CD4-positive, CD25-positive, alpha-beta regulatory T cell (primary cell): Measurements from ENCODE around the gene PRB2. TPM values are rescaled to one million over a fixed set of nuclear protein-coding genes. Genes with fewer than 3 reads are reported as not detected.
"Not testable (repeated sequence)": the region's sequence is repeated elsewhere in the genome, so short reads cannot be mapped to it uniquely, and the experiment has no call there.

Source experiments
- ATAC-seq, 2 donors: fragments of 150-1000 bp; cut with Tn5 transposase; one replicate each; pipeline ENCODE4 v1.10.0; 2021; ENCODE audit warnings: low read depth in 2 of 2, moderate number of reproducible peaks in 2 of 2, moderate library complexity in 1 of 2
- DNase-seq, 3 donors: peaks; one replicate each; pipeline versions ENCODE4 v3.0.0 to v3.0.0-alpha.2; 2012 to 2022; ENCODE audit warnings: mixed read lengths in 1 of 3
- H3K27ac ChIP-seq: one replicate; pipeline ENCODE4 v1.7.0; 2013; ENCODE audit warnings: mild to moderate bottlenecking, low read length; ENCODE audit not compliant: insufficient read depth, poor library complexity, severe bottlenecking
- H3K27me3 ChIP-seq: one replicate; pipeline ENCODE4 v1.7.0; 2013; ENCODE audit warnings: low read length; ENCODE audit not compliant: control insufficient read depth, insufficient read depth
- H3K36me3 ChIP-seq: one replicate; pipeline ENCODE4 v1.7.0; 2013; ENCODE audit warnings: mild to moderate bottlenecking, low read length, moderate library complexity; ENCODE audit not compliant: control insufficient read depth, insufficient read depth
- H3K4me1 ChIP-seq: 2 replicates; pipeline ENCODE4 v1.7.0; 2013; ENCODE audit warnings: mild to moderate bottlenecking, low read length; ENCODE audit not compliant: insufficient read depth, control insufficient read depth, poor library complexity, severe bottlenecking
- H3K4me3 ChIP-seq: one replicate; pipeline ENCODE4 v1.7.0; 2013; ENCODE audit warnings: low read depth, mild to moderate bottlenecking, low read length, moderate library complexity
- H3K9me3 ChIP-seq, 2 experiments: 1 replicate in 1 of 2; 2 replicates in 1 of 2; pipeline ENCODE4 v1.7.0; 2013; ENCODE audit warnings: low read length in 2 of 2, mild to moderate bottlenecking in 1 of 2, moderate library complexity in 1 of 2; ENCODE audit not compliant: control insufficient read depth in 2 of 2
- H3K27ac Mint-ChIP-seq, 3 donors: one replicate each; pipeline ENCODE4 v1.8.0; 2020 to 2022; ENCODE audit warnings: mild to moderate bottlenecking in 3 of 3, mixed read lengths in 3 of 3, moderate library complexity in 2 of 3
- H3K27me3 Mint-ChIP-seq: one replicate; pipeline ENCODE4 v1.8.0; 2022; ENCODE audit warnings: mild to moderate bottlenecking, mixed read lengths
- H3K36me3 Mint-ChIP-seq: one replicate; pipeline ENCODE4 v1.8.0; 2020; ENCODE audit warnings: mixed read lengths
- H3K4me1 Mint-ChIP-seq, 4 donors: one replicate each; pipeline ENCODE4 v1.8.0; 2020 to 2022; ENCODE audit warnings: mixed read lengths in 4 of 4, mild to moderate bottlenecking in 1 of 4
- H3K4me3 Mint-ChIP-seq, 4 donors: one replicate each; pipeline ENCODE4 v1.8.0; 2020 to 2022; ENCODE audit warnings: mild to moderate bottlenecking in 4 of 4, mixed read lengths in 4 of 4, moderate library complexity in 3 of 4
- H3K9me3 Mint-ChIP-seq, 7 donors: one replicate each; pipeline ENCODE4 v1.8.0; 2020 to 2022; ENCODE audit warnings: mixed read lengths in 7 of 7, mild to moderate bottlenecking in 3 of 7, moderate library complexity in 2 of 7
- polyA plus RNA-seq, 4 donors: library from polyadenylated mRNA; unstranded; fragments of 300-500 nt; fragmentation: Illumina TruSeq; gene quantifications; one replicate each; pipeline ENCODE4 v1.2.3, GENCODE V29; 2021
- total RNA-seq: library from RNA; stranded (reverse); gene quantifications from one replicate; pipeline ENCODE4 v1.2.3, GENCODE V29; 2022

The PRB2 gene
- total and polyA plus RNA-seq, 5 donors from 2014 or later: not detected

DNA sequence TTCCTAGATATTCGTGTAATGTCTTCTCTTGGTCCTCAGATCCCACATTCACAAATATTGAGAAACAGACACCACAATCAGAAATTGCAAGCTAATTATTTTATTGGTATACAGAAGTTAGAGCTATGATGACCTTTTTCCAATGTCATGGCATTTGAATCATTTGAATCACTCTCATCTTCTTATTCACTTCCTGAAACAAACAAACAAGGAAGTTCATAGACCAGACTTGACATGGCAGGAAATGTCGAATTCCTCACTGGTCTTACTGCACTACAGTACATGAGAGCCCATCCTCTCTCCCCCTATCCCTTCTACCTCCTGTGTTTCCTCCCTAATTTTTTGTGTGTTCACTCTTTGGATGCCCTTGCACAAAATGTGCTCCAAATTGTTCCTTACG lies 3.9 kb downstream of the PRB2 start:
- ATAC-seq, H3K36me3 ChIP-seq, H3K4me1 ChIP-seq, H3K4me1 Mint-ChIP-seq, H3K27me3 Mint-ChIP-seq, H3K9me3 Mint-ChIP-seq, H3K27ac Mint-ChIP-seq, DNase-seq, H3K36me3 Mint-ChIP-seq, H3K4me3 ChIP-seq, H3K27ac ChIP-seq, H3K27me3 ChIP-seq, H3K4me3 Mint-ChIP-seq, H3K9me3 ChIP-seq: not testable (repeated sequence)

- H3K27me3 Mint-ChIP-seq, H3K4me1 ChIP-seq, H3K27ac ChIP-seq, H3K4me3 ChIP-seq, H3K27me3 ChIP-seq, H3K27ac Mint-ChIP-seq, H3K36me3 Mint-ChIP-seq, H3K4me1 Mint-ChIP-seq, ATAC-seq, DNase-seq, H3K36me3 ChIP-seq, H3K9me3 ChIP-seq, H3K4me3 Mint-ChIP-seq: not testable (repeated sequence)
- peaks cover 4 to 41% (median 16%) of the 10 kb centered on the region in 7 donors for H3K9me3 Mint-ChIP-seq
Measured at GRCh38 chr12:11377420-11377819, 17.9 kb downstream of the PRB2 start.

- Mint-ChIP-seq H3K36me3 (no peaks in the 10 kb centered on the region), H3K4me1 (no peaks in the 10 kb centered on the region), H3K27me3 (no peaks in the 10 kb centered on the region), H3K27ac (no peak overlapping the region), H3K4me3 (no peak overlapping the region), H3K9me3 (peaks cover 0 to 8% (median 0%) of the 10 kb centered on the region in 7 donors)
- ATAC-seq (no peak), DNase-seq (no peak)
- no peaks in the 10 kb centered on the region for H3K9me3 ChIP-seq
- H3K27me3 ChIP-seq: no peaks in the 10 kb centered on the region
- no peaks in the 10 kb centered on the region for H3K36me3 ChIP-seq
- no peak overlapping the region for H3K27ac ChIP-seq
- no peaks in the 10 kb centered on the region for H3K4me1 ChIP-seq
- no peak overlapping the region for H3K4me3 ChIP-seq
Measured at GRCh38 chr12:11361151-11361550, 34.2 kb downstream of the PRB2 start.

DNA sequence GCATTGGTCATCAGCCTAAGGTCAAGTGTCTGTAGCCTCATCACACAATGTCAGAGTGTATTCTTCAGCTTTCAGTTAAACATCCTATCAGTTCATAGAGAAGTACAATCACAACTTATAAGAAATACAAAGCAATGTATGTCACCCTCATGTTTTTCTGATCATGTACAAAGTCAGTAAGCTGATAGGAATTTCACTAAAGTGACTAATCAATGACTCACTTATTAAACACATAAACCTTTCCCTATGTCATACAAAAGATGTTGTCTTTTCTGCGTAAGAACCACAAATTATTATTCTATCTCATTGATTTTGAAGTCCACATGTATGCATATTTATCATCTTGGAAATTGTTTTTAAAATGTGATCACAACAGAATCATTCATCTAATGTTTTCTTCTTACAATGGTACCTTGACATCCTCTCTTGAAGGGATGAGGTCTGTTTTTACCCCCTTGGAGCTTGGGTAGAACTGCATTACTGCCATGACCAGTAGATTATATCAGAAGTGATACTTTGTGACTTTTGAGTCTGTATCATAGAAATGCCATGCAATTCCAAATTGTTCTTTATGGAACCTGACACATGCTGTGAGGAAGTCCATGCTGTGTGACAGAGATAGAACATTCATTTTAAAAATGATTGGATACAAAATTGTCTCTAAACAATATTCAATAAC lies 35.0 kb downstream of the PRB2 start:
- H3K4me3 Mint-ChIP-seq, H3K36me3 Mint-ChIP-seq, H3K4me1 Mint-ChIP-seq, H3K27me3 Mint-ChIP-seq, H3K4me3 ChIP-seq, H3K9me3 Mint-ChIP-seq, ATAC-seq, H3K9me3 ChIP-seq, H3K36me3 ChIP-seq, H3K4me1 ChIP-seq, H3K27ac Mint-ChIP-seq, H3K27ac ChIP-seq, DNase-seq, H3K27me3 ChIP-seq: not testable (repeated sequence)

GRCh38 chr12:11351736-11352135 lies 43.6 kb downstream of the PRB2 start:
- not testable (repeated sequence) for H3K4me1 Mint-ChIP-seq, H3K27me3 ChIP-seq, H3K9me3 ChIP-seq, H3K9me3 Mint-ChIP-seq, H3K27me3 Mint-ChIP-seq, H3K4me3 ChIP-seq, H3K36me3 ChIP-seq, ATAC-seq, H3K27ac ChIP-seq, H3K4me3 Mint-ChIP-seq, DNase-seq, H3K4me1 ChIP-seq, H3K27ac Mint-ChIP-seq, H3K36me3 Mint-ChIP-seq

DNA sequence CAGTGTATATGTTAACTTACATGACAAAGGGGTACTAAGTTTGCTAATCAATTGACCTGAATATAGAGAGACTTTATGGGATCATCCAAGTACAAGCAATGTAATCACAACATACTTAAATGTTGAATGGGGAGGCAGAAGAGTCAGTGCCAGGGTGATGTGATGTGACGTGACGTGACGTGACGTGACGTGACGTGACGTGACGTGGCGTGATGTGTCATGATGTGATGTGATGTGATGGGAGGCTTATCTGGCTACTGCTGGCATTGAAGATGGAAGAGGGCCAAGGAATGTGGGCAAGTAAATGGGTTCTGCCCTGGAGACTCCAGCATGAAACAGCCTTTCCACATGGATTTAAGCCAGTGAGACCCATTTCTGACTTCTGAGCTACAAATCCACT lies 46.9 kb downstream of the PRB2 start:
- H3K9me3 ChIP-seq: no peaks in the 10 kb centered on the region
- no peak for ATAC-seq
- Mint-ChIP-seq H3K4me3 (no peak overlapping the region), H3K27me3 (no peaks in the 10 kb centered on the region), H3K36me3 (no peaks in the 10 kb centered on the region), H3K4me1 (no peaks in the 10 kb centered on the region), H3K9me3 (peaks cover 0 to 8% (median 0%) of the 10 kb centered on the region in 7 donors), H3K27ac (no peak overlapping the region)
- H3K27me3 ChIP-seq: no peaks in the 10 kb centered on the region
- no peak overlapping the region for H3K27ac ChIP-seq
- H3K4me1 ChIP-seq: no peaks in the 10 kb centered on the region
- no peak for DNase-seq
- no peak overlapping the region for H3K4me3 ChIP-seq
- no peaks in the 10 kb centered on the region for H3K36me3 ChIP-seq

DNA sequence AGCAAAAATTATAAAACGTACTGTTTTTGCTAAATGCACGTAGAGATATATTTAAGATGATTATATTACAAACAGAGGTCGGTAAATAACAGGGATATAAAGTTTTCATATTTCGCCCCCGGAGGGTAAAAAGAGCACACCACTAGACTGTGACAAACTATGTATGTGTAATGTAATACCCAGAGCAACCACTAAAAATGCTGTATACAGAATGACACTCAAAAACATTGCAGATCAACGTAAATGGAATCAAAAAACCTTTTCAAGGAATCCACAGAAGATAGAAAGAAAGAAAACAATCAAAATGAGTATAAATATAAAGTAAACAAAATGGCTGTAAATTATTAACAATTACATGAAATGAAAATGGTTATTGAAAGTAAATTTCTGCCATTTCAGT lies 47.6 kb downstream of the PRB2 start:
- H3K4me1 ChIP-seq: no peaks in the 10 kb centered on the region
- no peak overlapping the region for H3K27ac Mint-ChIP-seq
- no peaks in the 10 kb centered on the region for H3K27me3 ChIP-seq
- no peak for ATAC-seq
- H3K4me3 Mint-ChIP-seq: no peak overlapping the region
- H3K4me3 ChIP-seq: no peak overlapping the region
- H3K4me1 Mint-ChIP-seq: no peaks in the 10 kb centered on the region
- no peaks in the 10 kb centered on the region for H3K9me3 ChIP-seq
- no peaks in the 10 kb centered on the region for H3K36me3 ChIP-seq
- H3K27ac ChIP-seq: no peak overlapping the region
- no peaks in the 10 kb centered on the region for H3K36me3 Mint-ChIP-seq
- peaks cover 0 to 10% (median 0%) of the 10 kb centered on the region in 7 donors for H3K9me3 Mint-ChIP-seq
- no peak for DNase-seq
- H3K27me3 Mint-ChIP-seq: no peaks in the 10 kb centered on the region

GRCh38 chr12:11344500-11344899 lies 50.9 kb downstream of the PRB2 start:
- H3K27ac ChIP-seq: no peak overlapping the region
- no peaks in the 10 kb centered on the region for H3K4me1 ChIP-seq
- no peaks in the 10 kb centered on the region for H3K36me3 ChIP-seq
- Mint-ChIP-seq H3K9me3 (peaks cover 0 to 10% (median 0%) of the 10 kb centered on the region in 7 donors), H3K36me3 (peaks cover 3% of the 10 kb centered on the region), H3K4me3 (no peak overlapping the region), H3K27me3 (no peaks in the 10 kb centered on the region), H3K27ac (no peak overlapping the region), H3K4me1 (no peaks in the 10 kb centered on the region)
- ATAC-seq (no peak), DNase-seq (no peak)
- no peak overlapping the region for H3K4me3 ChIP-seq
- no peaks in the 10 kb centered on the region for H3K9me3 ChIP-seq
- H3K27me3 ChIP-seq: no peaks in the 10 kb centered on the region
